GM23338 (cell line): ENCODE data around the gene UNC13C.

Experiments
- CREB1 ChIP-seq: fragments of 250-450 bp; sonication (Bioruptor Pico); IDR thresholded peaks from 2 replicates; pipeline ENCODE4 v1.5.0; 2020; ENCODE audit warnings: low read depth, mild to moderate bottlenecking, moderate library complexity
- EZH2 ChIP-seq: fragments of 200-600 bp; sonication (generic); IDR thresholded peaks from one replicate; pipeline ENCODE4 v1.8.0; 2017; ENCODE audit warnings: antibody characterized with exemption, mild to moderate bottlenecking, low read depth; ENCODE audit not compliant: unreplicated experiment
- EZH2phosphoT487 ChIP-seq: fragments of 200-600 bp; sonication (generic); IDR thresholded peaks from one replicate; pipeline ENCODE4 v1.8.1; 2018; ENCODE audit warnings: antibody characterized with exemption; ENCODE audit not compliant: unreplicated experiment
- JUNB ChIP-seq: IDR thresholded peaks from one replicate; pipeline ENCODE4 v1.6.1; 2016; ENCODE audit warnings: antibody characterized with exemption; ENCODE audit not compliant: unreplicated experiment
- POLR2AphosphoS5 ChIP-seq: IDR thresholded peaks from 2 replicates; pipeline ENCODE4 v1.6.1; 2016; ENCODE audit warnings: antibody characterized with exemption, low read depth
- ZNF114 ChIP-seq: fragments of 250-450 bp; sonication (Bioruptor Pico); IDR thresholded peaks from 2 replicates; pipeline ENCODE4 v1.5.0; 2020; ENCODE audit warnings: mild to moderate bottlenecking, moderate library complexity
- ZNF331 ChIP-seq: fragments of 250-450 bp; sonication (Bioruptor Pico); IDR thresholded peaks from 2 replicates; pipeline ENCODE4 v1.5.0; 2020; ENCODE audit warnings: low read depth, mild to moderate bottlenecking, moderate library complexity
- TF ChIP-seq, protein P1 (sequence below), 2 experiments: fragments of 200-600 bp in 1 of 2; sonication (generic) in 1 of 2; conservative IDR thresholded peaks; 2 replicates each; pipeline versions ENCODE4 v1.5.1 to v1.6.1; 2016 to 2017; ENCODE audit warnings: antibody characterized with exemption in 2 of 2, low read depth in 2 of 2, mild to moderate bottlenecking in 2 of 2, moderate library complexity in 1 of 2
- TF ChIP-seq, protein P2 (sequence below): IDR thresholded peaks from one replicate; pipeline ENCODE4 v1.6.1; 2018; ENCODE audit warnings: antibody characterized with exemption; ENCODE audit not compliant: unreplicated experiment

DNA sequence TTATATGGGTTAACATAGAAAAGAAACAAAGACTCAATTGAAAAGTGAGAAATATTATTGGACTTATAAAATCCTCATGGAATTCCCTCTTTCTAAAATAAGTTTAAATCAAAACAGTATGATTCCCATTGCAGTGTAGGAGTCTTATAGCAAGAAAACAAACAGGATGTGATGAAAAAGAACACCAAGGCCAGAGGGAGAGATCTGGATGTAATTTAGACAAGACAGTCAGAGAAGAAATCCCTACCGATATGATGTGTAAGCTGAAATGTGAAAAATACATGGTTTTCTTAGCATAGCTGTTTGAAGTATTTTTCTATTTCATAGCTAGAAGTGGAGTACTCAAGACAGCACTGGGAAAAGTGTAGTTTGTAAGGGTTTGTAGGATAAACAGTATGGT lies 697.0 kb downstream of the UNC13C start:
- TF ChIP-seq, protein P1, sequence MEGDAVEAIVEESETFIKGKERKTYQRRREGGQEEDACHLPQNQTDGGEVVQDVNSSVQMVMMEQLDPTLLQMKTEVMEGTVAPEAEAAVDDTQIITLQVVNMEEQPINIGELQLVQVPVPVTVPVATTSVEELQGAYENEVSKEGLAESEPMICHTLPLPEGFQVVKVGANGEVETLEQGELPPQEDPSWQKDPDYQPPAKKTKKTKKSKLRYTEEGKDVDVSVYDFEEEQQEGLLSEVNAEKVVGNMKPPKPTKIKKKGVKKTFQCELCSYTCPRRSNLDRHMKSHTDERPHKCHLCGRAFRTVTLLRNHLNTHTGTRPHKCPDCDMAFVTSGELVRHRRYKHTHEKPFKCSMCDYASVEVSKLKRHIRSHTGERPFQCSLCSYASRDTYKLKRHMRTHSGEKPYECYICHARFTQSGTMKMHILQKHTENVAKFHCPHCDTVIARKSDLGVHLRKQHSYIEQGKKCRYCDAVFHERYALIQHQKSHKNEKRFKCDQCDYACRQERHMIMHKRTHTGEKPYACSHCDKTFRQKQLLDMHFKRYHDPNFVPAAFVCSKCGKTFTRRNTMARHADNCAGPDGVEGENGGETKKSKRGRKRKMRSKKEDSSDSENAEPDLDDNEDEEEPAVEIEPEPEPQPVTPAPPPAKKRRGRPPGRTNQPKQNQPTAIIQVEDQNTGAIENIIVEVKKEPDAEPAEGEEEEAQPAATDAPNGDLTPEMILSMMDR (conservative IDR thresholded peaks at IDR 0.05; ENCODE audit: low read depth in 2 of 2) = no peak
- TF ChIP-seq EZH2 (no peak), EZH2phosphoT487 (no peak), ZNF114 (no peak), POLR2AphosphoS5 (no peak), JUNB (no peak), ZNF331 (CRISPR knock-in tag) (no peak), CREB1 (CRISPR knock-in tag) (no peak)
- TF ChIP-seq, protein P2, sequence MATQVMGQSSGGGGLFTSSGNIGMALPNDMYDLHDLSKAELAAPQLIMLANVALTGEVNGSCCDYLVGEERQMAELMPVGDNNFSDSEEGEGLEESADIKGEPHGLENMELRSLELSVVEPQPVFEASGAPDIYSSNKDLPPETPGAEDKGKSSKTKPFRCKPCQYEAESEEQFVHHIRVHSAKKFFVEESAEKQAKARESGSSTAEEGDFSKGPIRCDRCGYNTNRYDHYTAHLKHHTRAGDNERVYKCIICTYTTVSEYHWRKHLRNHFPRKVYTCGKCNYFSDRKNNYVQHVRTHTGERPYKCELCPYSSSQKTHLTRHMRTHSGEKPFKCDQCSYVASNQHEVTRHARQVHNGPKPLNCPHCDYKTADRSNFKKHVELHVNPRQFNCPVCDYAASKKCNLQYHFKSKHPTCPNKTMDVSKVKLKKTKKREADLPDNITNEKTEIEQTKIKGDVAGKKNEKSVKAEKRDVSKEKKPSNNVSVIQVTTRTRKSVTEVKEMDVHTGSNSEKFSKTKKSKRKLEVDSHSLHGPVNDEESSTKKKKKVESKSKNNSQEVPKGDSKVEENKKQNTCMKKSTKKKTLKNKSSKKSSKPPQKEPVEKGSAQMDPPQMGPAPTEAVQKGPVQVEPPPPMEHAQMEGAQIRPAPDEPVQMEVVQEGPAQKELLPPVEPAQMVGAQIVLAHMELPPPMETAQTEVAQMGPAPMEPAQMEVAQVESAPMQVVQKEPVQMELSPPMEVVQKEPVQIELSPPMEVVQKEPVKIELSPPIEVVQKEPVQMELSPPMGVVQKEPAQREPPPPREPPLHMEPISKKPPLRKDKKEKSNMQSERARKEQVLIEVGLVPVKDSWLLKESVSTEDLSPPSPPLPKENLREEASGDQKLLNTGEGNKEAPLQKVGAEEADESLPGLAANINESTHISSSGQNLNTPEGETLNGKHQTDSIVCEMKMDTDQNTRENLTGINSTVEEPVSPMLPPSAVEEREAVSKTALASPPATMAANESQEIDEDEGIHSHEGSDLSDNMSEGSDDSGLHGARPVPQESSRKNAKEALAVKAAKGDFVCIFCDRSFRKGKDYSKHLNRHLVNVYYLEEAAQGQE = no peak
